ENCODE results near the gene CTAGE15.
"Not testable (repeated sequence)": the region's sequence is repeated elsewhere in the genome, so short reads cannot be mapped to it uniquely, and the experiment has no call there.

The CTAGE15 gene

DNA sequence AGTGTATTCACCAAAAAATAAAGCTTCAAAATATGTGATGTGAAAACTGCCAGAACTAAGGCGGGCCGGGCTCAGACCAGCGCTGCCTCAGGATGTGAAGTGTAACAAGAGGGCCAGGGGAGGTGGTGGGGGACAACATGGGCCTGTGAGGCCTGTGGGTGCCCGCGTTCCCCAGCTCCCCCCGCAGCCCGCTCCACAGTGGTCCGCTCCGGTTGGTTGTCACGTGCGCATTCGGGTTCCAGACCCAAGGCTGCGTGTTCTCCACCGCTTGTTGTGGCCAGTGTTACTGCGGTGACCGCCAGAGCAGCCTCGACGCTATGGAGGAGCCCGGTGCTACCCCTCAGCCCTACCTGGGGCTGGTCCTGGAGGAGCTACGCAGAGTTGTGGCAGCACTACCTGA, at the start of gene CTAGE15:
CTAGE15 (plus strand) TSS at position 301 of the 400 bp plus-strand sequence; CDS start at position 318, 17 bp downstream.
- FAIRE-seq; DNase-seq (ENCODE audit: insufficient read length, low spot score): not testable (repeated sequence)

DNA sequence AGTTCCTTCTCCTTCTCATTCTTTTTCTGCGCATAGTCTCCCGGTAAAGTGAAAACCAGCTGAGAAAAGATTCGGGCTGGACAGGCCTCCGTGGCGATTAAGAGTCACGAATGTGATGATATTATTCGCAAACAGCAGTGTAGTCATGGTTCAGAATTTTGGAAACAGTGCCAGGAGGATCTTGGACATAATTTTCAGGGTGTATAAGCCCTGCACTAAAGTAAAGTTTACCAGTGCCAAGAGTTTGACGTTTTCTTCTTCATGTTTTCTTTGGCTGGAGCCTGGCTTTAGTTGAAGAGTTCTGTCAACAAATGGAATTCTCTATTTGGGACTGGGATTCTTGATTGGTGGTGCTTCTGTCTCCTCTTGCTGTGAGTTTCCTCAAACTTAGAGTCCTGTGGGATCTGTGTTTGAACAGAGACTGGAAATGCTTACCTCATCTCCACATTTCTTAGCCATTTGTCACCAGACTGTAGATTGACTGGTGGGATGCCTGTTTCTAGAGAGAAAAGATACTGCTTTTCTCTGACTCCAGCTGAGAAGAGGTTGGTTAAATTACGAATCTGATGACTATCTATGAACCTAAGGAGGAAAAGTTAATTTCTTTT, 49.2 kb upstream of the CTAGE15 start:
- FAIRE-seq; DNase-seq (ENCODE audit: insufficient read length, low spot score): not testable (repeated sequence)

DNA sequence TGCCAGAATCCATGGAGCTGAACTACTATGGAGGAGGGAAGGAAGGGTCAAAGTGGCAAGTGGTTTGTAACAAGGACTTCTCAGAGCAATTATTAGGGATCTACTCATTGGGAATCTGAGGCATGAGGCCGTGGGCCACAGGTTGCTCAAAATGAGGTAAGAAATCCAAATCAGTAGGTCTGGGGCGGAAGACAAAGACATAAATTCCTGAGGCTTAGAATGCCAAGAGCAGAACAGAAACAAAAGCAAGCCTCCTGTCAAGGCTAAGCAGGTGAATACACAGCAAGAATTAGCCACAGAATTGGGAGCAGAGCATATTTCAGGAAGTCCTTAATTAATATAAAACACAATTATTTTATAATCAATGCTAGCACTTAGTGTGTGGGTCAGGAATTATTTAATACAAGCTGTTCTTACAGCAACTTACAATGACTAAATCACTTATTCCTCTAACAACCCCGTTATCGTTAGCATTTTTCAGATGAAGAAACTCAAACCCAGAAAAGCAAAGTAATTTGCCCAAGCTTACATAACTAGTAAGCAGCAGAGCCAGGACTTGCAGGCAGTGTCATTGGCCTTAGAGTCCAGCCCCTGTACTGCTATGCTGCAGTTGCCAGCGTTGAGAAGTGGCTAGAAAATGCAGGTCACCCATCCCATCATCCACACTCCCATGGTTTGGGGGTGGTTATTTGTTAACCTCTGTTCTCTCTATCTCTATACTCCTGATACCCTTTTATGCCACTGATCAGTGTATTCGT, 40.3 kb upstream of the CTAGE15 start:
- not testable (repeated sequence) for DNase-seq (ENCODE audit: insufficient read length, low spot score); FAIRE-seq

DNA sequence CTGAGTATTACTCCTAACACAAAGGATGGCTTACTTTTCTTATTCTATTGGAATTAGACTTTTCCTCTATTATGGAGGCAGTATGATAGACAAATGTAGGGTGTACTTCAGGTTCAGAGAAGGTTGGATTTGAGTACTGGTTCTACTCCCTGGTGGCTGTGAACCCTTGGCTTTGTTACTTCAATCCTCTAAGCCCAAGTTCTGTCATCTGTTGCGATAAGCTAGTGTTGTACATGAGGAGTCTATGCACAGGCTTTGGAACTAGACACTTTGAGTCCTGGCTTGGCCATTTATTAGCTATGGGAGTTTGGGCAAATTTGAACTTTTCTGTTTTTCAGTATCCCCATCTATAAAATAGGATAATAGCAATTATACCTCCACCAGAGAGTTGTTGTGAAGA, 39.7 kb upstream of the CTAGE15 start:
- DNase-seq (ENCODE audit: insufficient read length, low spot score); FAIRE-seq: not testable (repeated sequence)

GRCh38 chr7:143533213-143533839, 38.3 kb upstream of the CTAGE15 start:
- not testable (repeated sequence) for FAIRE-seq; DNase-seq (ENCODE audit: insufficient read length, low spot score)

DNA sequence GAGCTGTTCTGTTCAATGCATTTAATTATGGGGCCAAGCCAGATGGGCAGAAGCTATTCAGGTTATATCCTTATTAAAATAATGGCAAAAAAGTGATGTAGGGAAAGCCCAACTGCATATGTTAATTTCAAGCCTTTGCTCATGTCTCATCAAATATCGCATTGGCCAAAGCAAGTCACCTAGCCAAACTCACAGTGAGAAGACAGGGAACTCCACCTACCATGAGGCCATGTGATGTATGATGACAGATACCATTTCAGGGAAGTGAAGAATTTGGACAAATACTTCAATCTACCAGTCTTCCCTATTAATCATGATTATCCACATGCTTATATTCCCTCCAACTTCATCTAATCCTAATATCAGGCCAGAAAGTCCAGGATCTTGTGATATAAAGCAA, 35.2 kb upstream of the CTAGE15 start:
- not testable (repeated sequence) for DNase-seq (ENCODE audit: insufficient read length, low spot score); FAIRE-seq

DNA sequence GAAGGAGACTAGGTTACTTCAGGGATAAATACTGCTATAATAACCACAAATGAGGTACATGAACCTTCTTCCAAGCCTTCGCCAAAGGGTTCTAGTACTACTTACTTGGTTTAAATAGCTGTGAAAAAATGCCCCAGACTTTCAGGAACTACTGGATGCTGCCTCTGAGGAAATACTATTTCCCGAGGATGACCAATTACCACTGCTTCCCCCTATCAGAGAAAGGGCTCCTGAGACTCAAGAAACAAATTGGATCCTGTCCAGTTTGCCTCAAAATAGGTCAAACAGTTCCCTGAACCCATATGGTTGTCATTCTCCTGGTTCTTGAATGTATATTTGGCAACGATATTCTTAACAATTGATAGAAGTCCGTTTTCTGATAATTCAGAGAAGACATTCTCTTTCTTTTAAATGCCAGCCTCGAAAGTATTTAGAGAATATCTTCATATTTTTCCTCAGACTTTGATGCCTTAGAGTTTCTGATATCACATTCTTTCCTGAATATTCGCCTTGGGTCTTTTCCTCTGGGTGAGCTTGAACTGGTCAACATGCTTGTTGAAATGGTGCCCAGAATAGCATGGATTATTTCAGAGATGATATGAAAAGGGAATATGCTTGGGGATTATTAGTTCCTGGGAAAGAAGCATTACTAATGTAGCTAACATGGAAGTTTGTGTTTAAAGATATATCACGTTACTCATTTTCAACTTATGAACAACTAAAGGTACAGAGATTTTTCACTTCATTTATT, 28.1 kb upstream of the CTAGE15 start:
- FAIRE-seq; DNase-seq (ENCODE audit: insufficient read length, low spot score): not testable (repeated sequence)

GRCh38 chr7:143555968-143556367, 15.6 kb upstream of the CTAGE15 start:
- DNase-seq (ENCODE audit: insufficient read length, low spot score); FAIRE-seq: not testable (repeated sequence)

DNA sequence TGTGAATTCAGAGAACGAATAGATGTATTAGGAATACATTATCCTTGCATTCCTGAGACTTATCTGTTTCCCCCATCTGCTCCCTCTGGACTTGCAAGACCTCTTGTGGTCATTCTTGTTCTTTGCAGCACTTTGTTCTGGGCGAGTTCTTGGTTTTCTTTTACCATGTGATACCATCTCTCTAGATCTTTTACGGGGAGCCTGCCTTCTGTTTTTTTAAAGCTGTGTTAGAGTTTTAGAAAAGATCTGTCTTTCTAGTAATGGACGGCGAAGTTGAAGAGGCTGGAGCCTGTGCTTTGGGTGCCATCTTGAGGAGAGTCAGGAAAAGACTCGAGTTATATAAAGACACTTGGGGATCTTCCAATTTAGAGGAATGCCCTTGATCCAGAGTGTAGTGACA, 8.3 kb upstream of the CTAGE15 start:
- DNase-seq (ENCODE audit: insufficient read length, low spot score); FAIRE-seq: not testable (repeated sequence)

- DNase-seq (ENCODE audit: insufficient read length, low spot score); FAIRE-seq: not testable (repeated sequence)
Observed at GRCh38 chr7:143566001-143566400, 5.6 kb upstream of the CTAGE15 start.

- DNase-seq (ENCODE audit: insufficient read length, low spot score): not testable (repeated sequence)
- peak; percentile 64 for FAIRE-seq
Observed at GRCh38 chr7:143588183-143588582, 16.6 kb downstream of the CTAGE15 start.

DNA sequence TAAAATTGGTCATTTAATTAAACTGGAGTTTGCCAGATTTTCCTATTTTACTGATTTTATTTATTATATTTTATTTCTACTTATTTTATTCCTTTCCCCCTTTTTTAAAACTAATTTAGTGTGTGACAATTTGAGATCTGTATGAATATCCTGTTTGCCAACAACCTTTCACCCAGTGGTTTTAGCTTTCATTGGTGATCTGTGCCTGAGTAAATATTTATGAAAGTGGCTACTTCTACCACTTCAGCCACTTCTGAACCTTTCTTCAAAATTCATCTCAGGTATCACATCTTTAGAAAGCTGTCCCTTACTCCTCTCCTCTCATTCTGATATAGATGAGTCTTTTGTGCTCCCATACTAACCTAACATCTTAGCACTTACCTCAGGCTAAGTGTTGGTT, 18.3 kb downstream of the CTAGE15 start:
- peak; percentile 29 for FAIRE-seq
- DNase-seq (ENCODE audit: insufficient read length, low spot score): not testable (repeated sequence)

GRCh38 chr7:143598086-143598485, 26.5 kb downstream of the CTAGE15 start:
- not testable (repeated sequence) for DNase-seq (ENCODE audit: insufficient read length, low spot score); FAIRE-seq

GRCh38 chr7:143603549-143603948, 31.9 kb downstream of the CTAGE15 start:
- FAIRE-seq; DNase-seq (ENCODE audit: insufficient read length, low spot score): not testable (repeated sequence)

GRCh38 chr7:143606088-143606487, 34.5 kb downstream of the CTAGE15 start:
- FAIRE-seq: peak; percentile 6
- not testable (repeated sequence) for DNase-seq (ENCODE audit: insufficient read length, low spot score)

DNA sequence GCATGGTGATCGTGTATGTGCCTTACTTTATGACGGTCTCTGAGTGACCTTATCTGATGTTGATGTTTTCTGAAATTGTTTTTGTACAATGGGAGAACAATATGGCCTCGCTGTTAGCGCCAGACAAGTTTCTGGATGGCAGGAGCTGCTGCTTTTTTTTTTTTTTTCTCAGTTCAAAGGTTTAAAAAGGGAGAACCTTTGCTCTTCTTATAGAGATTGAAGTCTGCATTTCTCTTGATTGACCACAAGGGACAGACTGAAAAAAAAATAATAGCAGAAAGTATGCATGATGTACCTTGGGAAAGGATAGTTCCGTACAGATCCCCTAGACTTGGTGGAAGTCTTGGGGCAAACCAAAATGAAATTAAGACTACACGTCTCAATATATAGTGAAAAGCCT, 43.9 kb downstream of the CTAGE15 start:
- FAIRE-seq; DNase-seq (ENCODE audit: insufficient read length, low spot score): not testable (repeated sequence)

- FAIRE-seq; DNase-seq (ENCODE audit: insufficient read length, low spot score): not testable (repeated sequence)
Observed at GRCh38 chr7:143617204-143617603, 45.6 kb downstream of the CTAGE15 start.

- DNase-seq (ENCODE audit: insufficient read length, low spot score); FAIRE-seq: not testable (repeated sequence)
Observed at GRCh38 chr7:143620058-143620457, 48.5 kb downstream of the CTAGE15 start.

GRCh38 chr7:143620646-143621045, 49.0 kb downstream of the CTAGE15 start, which contains the start of gene TCAF2:
TSS of gene TCAF2 (plus strand) at chr7:143620974.
- not testable (repeated sequence) for DNase-seq (ENCODE audit: insufficient read length, low spot score); FAIRE-seq

- not testable (repeated sequence) for FAIRE-seq; DNase-seq (ENCODE audit: insufficient read length, low spot score)
Observed at GRCh38 chr7:143621175-143621574, 49.6 kb downstream of the CTAGE15 start.

All from D721Med (cell line).